GM21367 (cell line): ENCODE measurements around the gene PTPRG.

Experiments
- ATAC-seq: cut with Tn5 transposase; IDR thresholded peaks from one replicate; pipeline ENCODE4 v1.9.1; 2021; ENCODE audit not compliant: unreplicated experiment

The PTPRG gene

GRCh38 chr3:62289922-62290321, 728.6 kb downstream of the PTPRG start:
- ATAC-seq = no peak

DNA sequence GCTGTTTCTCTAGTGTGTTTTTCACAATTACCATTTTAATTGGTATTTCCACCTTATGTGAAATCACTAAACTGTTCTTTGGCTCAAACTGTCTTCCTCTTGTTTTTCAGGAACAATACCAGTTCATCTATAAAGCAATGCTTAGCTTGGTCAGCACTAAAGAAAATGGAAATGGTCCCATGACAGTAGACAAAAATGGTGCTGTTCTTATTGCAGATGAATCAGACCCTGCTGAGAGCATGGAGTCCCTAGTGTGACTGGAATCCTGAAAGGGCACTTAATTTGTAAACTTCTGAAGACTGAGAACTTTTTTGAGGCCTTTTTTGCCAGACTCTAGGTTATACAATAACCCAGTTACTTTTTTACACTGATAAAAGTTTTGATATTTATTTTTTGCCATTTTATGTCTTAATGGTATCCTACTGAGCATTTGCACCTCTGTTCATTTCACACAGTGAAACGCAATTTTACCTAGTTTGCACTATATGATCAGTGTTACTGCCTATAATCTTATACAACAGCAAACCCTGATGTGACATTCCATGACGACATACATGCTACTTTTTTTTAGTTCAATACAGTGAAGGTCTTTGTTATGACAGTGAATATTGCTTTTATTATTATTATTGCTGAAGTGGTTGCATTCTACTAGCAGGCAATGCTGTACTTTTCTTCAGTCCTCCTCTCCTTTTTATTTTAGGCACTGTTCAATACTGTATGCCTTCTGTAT, 731.8 kb downstream of the PTPRG start:
- no peak for ATAC-seq

DNA sequence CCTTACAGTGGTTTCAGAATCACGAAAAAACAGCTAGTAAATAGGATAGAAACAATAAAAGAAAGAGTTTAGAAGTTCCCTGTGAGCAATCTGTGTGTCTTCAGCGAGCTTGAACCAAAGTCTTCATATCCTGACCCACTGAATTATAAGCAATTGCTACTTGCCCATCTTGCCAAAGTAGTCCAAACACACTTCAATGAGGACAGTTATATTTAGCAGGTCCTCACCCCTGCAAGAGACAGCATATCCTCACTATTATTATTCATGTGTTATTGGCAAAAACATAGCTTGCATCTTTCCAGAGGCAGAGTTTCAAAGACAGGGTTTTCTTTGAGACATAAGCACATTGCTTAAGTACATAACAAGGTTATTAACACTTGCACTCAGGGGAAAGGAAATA, 734.2 kb downstream of the PTPRG start:
- no peak for ATAC-seq

GRCh38 chr3:62300617-62301016, 739.2 kb downstream of the PTPRG start:
- ATAC-seq = no peak

GRCh38 chr3:62312201-62312600, 750.8 kb downstream of the PTPRG start:
- ATAC-seq = no peak

DNA sequence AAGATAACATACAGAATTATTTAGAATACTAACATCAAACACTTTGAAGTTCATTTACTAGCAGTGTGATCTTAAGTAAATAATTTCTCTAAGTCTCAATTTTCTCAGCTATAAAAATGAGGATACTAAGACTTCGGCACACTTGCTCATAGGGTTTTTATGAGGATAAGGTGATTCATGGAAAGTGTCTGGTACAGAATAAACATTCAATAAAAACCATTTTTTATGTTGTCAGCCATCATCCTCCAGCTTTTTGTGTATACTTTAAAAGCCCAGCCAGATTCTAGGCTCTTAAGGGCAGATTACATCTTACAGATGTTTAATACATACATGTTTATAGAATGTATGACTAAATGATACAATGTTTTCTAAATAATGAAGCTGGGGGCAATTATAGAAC, 755.2 kb downstream of the PTPRG start:
- no peak for ATAC-seq

DNA sequence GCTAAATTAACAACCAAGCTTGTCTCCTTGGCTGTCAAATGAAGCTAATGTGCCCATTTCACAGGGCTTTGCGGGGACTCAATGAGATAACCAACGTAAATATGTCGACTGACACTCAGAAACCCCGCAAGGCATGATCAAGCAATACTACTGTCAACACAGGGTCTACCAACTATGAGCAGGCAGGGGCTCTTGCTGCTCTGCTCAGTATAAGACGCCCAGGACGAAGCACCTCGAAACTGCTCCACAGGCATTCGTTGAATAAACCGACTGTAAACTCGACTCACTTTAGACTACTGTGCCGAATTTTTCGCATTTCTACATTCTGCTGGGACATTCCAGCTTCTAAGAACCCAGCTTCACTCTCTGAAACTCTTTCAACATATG, 757.0 kb downstream of the PTPRG start:
- peak; percentile 4 for ATAC-seq

DNA sequence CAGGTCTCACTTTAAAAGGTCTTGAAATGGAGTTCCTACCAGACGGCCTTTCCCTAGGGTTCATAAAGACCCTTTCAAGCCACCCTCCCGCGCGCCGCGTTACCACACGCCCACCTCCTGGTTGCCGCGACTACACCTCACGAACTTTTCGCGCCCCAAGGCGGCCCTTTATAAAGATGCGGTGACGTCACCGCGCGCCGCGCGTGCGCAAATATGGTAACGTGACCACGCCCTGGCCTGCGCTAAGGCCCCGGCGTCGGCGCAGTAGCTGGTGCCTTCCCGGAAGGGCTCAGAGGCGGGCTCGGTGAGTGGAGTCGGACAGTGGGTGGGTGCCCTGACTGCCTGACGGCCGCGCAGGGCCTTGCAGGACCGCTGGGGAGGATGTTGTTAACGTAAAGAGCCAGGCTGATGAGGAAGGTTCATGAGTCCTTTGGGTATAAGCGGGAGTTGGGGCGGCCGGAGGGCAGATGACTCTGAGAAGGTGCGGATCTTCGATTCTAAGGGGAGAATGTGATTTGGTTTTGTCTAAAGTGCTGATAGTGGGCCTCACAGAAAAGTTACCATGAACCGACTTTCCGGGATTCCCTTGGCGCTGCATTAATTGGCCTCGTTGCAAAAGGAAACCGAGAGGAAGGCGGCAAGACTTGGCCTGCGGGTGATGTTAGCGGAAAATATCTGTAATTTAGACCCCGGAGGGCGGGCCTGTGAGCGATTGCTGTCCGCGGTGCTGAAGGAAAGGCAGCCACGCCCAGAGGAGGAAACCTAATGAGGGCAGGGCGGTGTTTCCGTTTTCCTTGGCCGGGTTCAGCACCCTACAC, 757.6 kb downstream of the PTPRG start:
- ATAC-seq = peak; percentile 98

DNA sequence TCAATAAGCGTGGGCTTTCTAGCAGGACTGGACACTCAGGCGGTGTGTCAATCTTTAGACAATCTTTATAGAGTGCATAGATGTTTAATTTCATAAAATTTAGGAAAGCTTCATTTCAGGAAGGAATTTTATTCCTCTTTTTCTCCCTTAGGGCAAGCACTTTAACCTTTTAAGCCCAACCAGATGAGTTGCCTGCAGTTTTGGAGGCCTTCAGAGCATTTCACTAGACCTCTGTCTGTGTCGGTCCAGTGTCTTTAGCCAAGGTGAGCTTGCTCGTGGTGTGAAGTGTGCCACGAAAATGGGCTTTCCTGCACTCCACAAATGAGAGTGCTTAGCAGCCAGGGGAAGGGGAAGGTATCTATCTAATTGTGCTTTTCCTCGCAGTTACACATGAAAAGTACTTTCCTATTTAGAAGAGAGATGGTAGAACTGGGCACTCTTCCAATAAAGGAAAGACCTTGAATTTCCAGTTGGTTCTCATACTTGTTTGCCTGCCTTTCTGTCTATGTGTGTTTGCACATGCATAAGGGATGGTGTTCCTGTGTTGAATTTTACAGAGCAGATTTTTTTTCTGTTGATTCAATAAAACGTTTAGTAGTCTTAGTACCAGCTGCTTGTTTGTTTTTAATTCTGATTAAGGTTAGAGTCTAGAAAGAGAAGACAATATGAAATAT, 758.3 kb downstream of the PTPRG start:
- ATAC-seq = no peak

- no peak for ATAC-seq
Observed at GRCh38 chr3:62323241-62323640, 761.9 kb downstream of the PTPRG start.

- no peak for ATAC-seq
Observed at GRCh38 chr3:62325896-62326295, 764.5 kb downstream of the PTPRG start.

DNA sequence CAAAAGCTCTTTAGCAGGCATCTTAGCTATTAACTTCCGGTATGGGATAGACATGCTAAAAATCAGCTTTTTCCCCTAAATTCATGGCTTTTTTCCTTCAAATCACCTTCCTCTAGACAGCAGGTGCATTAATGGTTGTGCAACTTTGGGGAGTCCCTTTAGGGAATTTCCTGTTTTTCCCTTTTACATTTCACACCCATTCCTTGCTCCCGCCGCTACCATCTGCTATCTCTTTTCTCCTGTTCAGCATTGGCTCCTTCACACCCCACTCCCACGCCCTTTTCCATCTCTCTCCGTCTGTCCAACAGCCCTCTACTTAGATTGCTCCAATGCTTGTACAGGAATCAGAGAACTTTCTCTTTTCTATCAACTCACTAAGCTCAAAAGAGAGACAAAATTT, 768.6 kb downstream of the PTPRG start:
- no peak for ATAC-seq

DNA sequence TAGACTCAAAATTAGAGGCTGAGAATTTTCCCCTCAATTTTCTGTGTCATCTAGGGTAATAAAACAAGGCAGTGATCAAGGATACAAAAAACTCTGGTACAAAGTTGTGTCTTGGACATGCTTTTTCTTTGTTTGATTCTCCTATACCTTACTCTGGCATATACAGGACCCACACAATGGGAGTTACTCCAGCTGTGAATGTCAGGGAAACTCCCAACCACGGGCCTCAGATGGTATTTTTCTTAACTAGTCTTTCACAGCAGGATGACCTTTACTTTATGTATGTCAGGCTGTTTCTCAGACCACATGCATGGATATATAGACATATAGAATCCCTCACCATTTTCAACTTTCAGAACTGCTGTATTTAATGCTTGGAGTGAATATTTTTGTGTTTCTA, 770.6 kb downstream of the PTPRG start:
- ATAC-seq = no peak

DNA sequence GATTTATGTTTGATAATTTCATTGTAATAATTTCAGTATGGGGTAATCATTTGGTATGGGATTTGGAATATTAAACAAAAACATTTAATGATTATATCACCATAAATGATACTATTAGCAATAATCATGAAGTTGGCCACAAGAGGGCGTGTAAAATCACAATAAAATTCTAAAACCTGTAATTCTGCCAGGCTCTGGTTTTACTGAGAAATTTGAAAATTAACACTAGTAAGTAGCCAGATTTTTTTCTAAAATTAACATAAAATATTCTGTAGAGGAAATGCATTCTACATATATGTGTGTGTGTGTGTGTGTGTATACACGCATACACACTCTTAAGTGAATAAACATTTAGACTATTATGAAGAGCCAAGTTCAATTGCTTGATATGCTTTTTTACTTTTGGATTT, 771.5 kb downstream of the PTPRG start:
- ATAC-seq = no peak

DNA sequence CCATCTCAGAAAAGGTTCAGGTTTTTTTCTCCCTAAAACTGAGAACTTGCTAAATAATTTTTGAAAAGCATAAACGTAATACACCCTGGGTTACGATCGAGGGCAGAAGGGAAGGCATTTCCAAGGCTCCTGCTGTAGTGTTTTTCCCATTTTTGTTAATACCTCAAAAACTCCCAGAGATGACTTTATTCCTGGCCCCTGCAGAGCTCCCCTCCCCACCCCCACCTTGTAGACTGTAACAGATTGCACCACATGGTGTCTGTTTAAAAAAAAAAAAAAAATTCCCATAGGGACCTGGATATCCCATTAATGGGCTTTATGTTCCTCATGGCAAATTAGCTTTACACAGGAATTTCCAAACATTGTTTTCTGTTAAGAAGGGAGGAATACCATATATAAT, 773.8 kb downstream of the PTPRG start:
- ATAC-seq = no peak

DNA sequence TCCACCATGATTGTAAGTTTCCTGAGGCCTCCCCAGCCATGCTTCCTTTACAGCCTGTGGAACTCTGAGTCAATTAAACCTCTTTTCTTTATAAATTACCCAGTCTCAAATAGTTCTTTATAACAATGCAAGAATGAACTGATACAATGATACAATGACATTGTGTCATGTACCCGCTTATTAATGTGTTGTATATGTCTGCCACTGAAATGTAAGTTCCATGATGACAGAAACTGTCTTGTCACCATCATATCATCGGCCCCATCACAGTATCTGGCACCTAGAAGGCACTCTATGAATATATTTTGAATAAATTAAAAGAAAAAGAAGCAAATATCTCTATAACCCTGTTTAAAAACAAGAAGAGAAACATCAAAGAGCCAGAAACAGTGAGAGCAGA, 782.4 kb downstream of the PTPRG start:
- no peak for ATAC-seq
